NT2/D1 (cell line): ENCODE measurements around the gene PHPT1.
"Not testable (repeated sequence)": the region's sequence is repeated elsewhere in the genome, so short reads cannot be mapped to it uniquely, and the experiment has no call there.

Experiments
- DNase-seq: peaks from one replicate; pipeline ENCODE4 v3.0.0-alpha.2; 2011; ENCODE audit warnings: low read depth, low spot score
- H3K27me3 ChIP-seq: 2 replicates; pipeline ENCODE4 v1.6.0; 2011; ENCODE audit warnings: mild to moderate bottlenecking; ENCODE audit not compliant: insufficient read length, insufficient read depth
- H3K36me3 ChIP-seq: 2 replicates; pipeline ENCODE4 v1.6.1; 2011; ENCODE audit warnings: mild to moderate bottlenecking, low read length, mixed read lengths; ENCODE audit not compliant: insufficient read depth, insufficient read length
- H3K4me1 ChIP-seq: 2 replicates; pipeline ENCODE4 v1.5.1; 2011; ENCODE audit not compliant: insufficient read depth, insufficient read length
- H3K4me3 ChIP-seq: 2 replicates; pipeline ENCODE4 v1.5.1; 2011; ENCODE audit warnings: low read depth; ENCODE audit not compliant: insufficient read length
- H3K9ac ChIP-seq: 2 replicates; pipeline ENCODE4 v1.6.0; 2011; ENCODE audit warnings: low read depth; ENCODE audit not compliant: insufficient read length
- H3K9me3 ChIP-seq: 2 replicates; pipeline ENCODE4 v1.5.1; 2011; ENCODE audit warnings: mild to moderate bottlenecking, low read length; ENCODE audit not compliant: insufficient read depth
- SUZ12 ChIP-seq: IDR thresholded peaks from 2 replicates; pipeline ENCODE4 v1.6.1; 2011; ENCODE audit not compliant: insufficient read length, insufficient read depth; ENCODE audit errors: extremely low read depth
- YY1 ChIP-seq: IDR thresholded peaks from 2 replicates; pipeline ENCODE4 v1.6.1; 2011; ENCODE audit not compliant: insufficient read length, insufficient read depth
- ZNF274 ChIP-seq: IDR thresholded peaks from 2 replicates; pipeline ENCODE4 v1.6.1; 2011; ENCODE audit warnings: mild to moderate bottlenecking, low read depth, low read length

The PHPT1 gene

GRCh38 chr9:136867480-136867879 is 18.3 kb downstream of the PHPT1 start:
- H3K9ac ChIP-seq, result no peak overlapping the region
- no peak overlapping the region for H3K4me3 ChIP-seq
- no peaks in the 10 kb centered on the region for H3K27me3 ChIP-seq
- H3K36me3 ChIP-seq, result peaks cover 26% of the 10 kb centered on the region
- H3K9me3 ChIP-seq, result peaks cover 49% of the 10 kb centered on the region
- DNase-seq, result no peak
- TF ChIP-seq ZNF274 (no peak), YY1 (no peak), SUZ12 (no peak)
- peaks cover 5% of the 10 kb centered on the region for H3K4me1 ChIP-seq

GRCh38 chr9:136867917-136868316 is 18.7 kb downstream of the PHPT1 start:
- H3K9ac ChIP-seq, result no peak overlapping the region
- DNase-seq, result no peak
- H3K27me3 ChIP-seq, result no peaks in the 10 kb centered on the region
- peaks cover 5% of the 10 kb centered on the region for H3K4me1 ChIP-seq
- TF ChIP-seq SUZ12 (no peak), ZNF274 (no peak), YY1 (no peak)
- H3K4me3 ChIP-seq, result no peak overlapping the region
- peaks cover 22% of the 10 kb centered on the region for H3K36me3 ChIP-seq
- H3K9me3 ChIP-seq, result peaks cover 54% of the 10 kb centered on the region

GRCh38 chr9:136868644-136869043 is 19.4 kb downstream of the PHPT1 start:
- peaks cover 15% of the 10 kb centered on the region for H3K36me3 ChIP-seq
- H3K4me1 ChIP-seq, result peaks cover 5% of the 10 kb centered on the region
- peaks cover 61% of the 10 kb centered on the region for H3K9me3 ChIP-seq
- TF ChIP-seq ZNF274 (no peak), YY1 (no peak), SUZ12 (no peak)
- no peak overlapping the region for H3K9ac ChIP-seq
- no peak for DNase-seq
- H3K4me3 ChIP-seq, result no peak overlapping the region
- H3K27me3 ChIP-seq, result no peaks in the 10 kb centered on the region

GRCh38 chr9:136869611-136870010 is 20.4 kb downstream of the PHPT1 start:
- not testable (repeated sequence) for H3K9ac ChIP-seq, H3K36me3 ChIP-seq, DNase-seq, H3K27me3 ChIP-seq, H3K4me3 ChIP-seq, H3K4me1 ChIP-seq
- H3K9me3 ChIP-seq, result peaks cover 69% of the 10 kb centered on the region

GRCh38 chr9:136875155-136875554 is 25.9 kb downstream of the PHPT1 start:
- no peak overlapping the region for H3K9ac ChIP-seq
- no peaks in the 10 kb centered on the region for H3K36me3 ChIP-seq
- no peaks in the 10 kb centered on the region for H3K4me1 ChIP-seq
- no peak for DNase-seq
- no peaks in the 10 kb centered on the region for H3K27me3 ChIP-seq
- H3K4me3 ChIP-seq, result no peak overlapping the region
- peaks cover 43% of the 10 kb centered on the region for H3K9me3 ChIP-seq
- TF ChIP-seq YY1 (no peak), ZNF274 (no peak), SUZ12 (no peak)

GRCh38 chr9:136876476-136876875 is 27.3 kb downstream of the PHPT1 start:
- Histone ChIP-seq H3K36me3 (no peaks in the 10 kb centered on the region), H3K4me3 (no peak overlapping the region), H3K27me3 (no peaks in the 10 kb centered on the region), H3K9me3 (peaks cover 30% of the 10 kb centered on the region), H3K4me1 (peaks cover 8% of the 10 kb centered on the region), H3K9ac (no peak overlapping the region)
- TF ChIP-seq ZNF274, result no peak
- no peak for DNase-seq

- no peak for DNase-seq
- Histone ChIP-seq H3K4me3 (no peak overlapping the region), H3K36me3 (peaks cover 9% of the 10 kb centered on the region), H3K4me1 (peaks cover 23% of the 10 kb centered on the region), H3K9ac (no peak overlapping the region), H3K27me3 (no peaks in the 10 kb centered on the region), H3K9me3 (no peaks in the 10 kb centered on the region)
- no peak for TF ChIP-seq ZNF274
- TF ChIP-seq YY1, result no peak
- TF ChIP-seq SUZ12, result no peak
These were observed 31.4 kb downstream of the PHPT1 start for GRCh38 chr9:136880651-136881050.

GRCh38 chr9:136881691-136882108 is 32.5 kb downstream of the PHPT1 start:
- Histone ChIP-seq H3K4me3 (no peak overlapping the region), H3K4me1 (peaks cover 23% of the 10 kb centered on the region), H3K27me3 (no peaks in the 10 kb centered on the region), H3K36me3 (peaks cover 9% of the 10 kb centered on the region), H3K9me3 (no peaks in the 10 kb centered on the region), H3K9ac (peak overlapping the region; percentile 69)
- TF ChIP-seq YY1 (no peak), ZNF274 (no peak), SUZ12 (no peak)
- no peak for DNase-seq
